Measurements from ENCODE around the gene ELMO2. TPM values are rescaled to one million over a fixed set of nuclear protein-coding genes. Genes with fewer than 3 reads are reported as not detected.
A peak's percentile ranks its signal among the peaks of the same experiment; 100 is the strongest.

Gene ELMO2
- total RNA-seq, 4 donors from 2014 or later, result 46.7 to 62.4 (median 55.1) TPM

- DNase-seq (ENCODE audit: low spot score in 2 of 2), result no peak
- TF ChIP-seq CTCF (IDR thresholded peaks at IDR 0.05) (no peak), EP300 (IDR thresholded peaks at IDR 0.05) (no peak), POLR2A (IDR thresholded peaks at IDR 0.05) (no peak), POLR2AphosphoS5 (IDR thresholded peaks at IDR 0.05) (no peak)
- 15% methylated on average over 6 of the region's 6 CpGs for WGBS
- Histone ChIP-seq H3K9me3 (no peaks in the 10 kb centered on the region), H3K4me1 (peaks cover 72% of the 10 kb centered on the region), H3K36me3 (peaks cover 6% of the 10 kb centered on the region), H3K27me3 (no peaks in the 10 kb centered on the region), H3K27ac (peak overlapping the region; percentile 87), H3K4me3 (peak overlapping the region; percentile 17)
These were observed 5.5 kb downstream of the ELMO2 start for GRCh38 chr20:46400828-46401477.

DNA sequence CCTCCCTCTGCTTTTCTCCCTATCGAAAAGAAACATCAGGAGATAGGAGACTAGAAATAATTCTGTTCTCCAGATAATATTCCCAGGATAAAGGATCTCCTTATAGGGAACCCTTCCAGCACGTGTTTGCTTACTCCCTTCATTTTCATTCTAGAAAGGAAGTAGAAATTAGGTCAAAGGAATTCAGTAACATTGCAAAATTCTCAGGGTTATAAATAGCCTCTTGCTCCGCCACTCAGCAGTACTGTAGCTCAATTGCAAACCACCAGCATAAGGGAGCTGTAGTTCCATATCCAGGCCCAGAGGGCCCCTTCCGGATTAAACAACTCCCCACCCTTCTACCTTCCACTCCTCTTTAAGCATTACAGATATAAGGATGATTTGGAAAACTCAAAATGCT lies 6.2 kb downstream of the ELMO2 start:
- Histone ChIP-seq H3K4me3 (peak overlapping the region; percentile 17), H3K27ac (peak overlapping the region; percentile 87), H3K36me3 (peaks cover 8% of the 10 kb centered on the region), H3K27me3 (no peaks in the 10 kb centered on the region), H3K9me3 (no peaks in the 10 kb centered on the region), H3K4me1 (peaks cover 68% of the 10 kb centered on the region)
- no peak for DNase-seq (ENCODE audit: low spot score in 2 of 2)
- WGBS, result 6% methylated on average over 4 of the region's 4 CpGs
- TF ChIP-seq CTCF (IDR thresholded peaks at IDR 0.05), result no peak

DNA sequence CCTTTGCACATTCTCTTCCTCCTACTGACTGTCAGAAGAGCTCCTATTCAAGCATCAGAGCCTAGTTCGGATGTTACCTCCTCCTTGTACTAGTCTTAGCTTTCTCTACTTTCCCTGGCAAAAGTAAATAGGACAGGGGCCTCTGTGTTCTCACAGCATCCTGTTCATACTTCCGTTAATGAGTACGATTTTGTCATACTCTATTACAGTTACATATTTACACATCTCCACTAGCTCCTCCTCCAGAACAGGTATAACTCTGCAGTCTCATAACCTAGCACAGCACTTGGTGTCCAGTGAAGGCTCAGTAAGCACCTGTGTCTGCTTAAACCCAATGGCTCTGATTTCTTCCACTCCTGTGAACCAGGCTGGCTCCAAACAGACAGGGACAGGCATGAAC lies 7.0 kb downstream of the ELMO2 start:
- Histone ChIP-seq H3K4me1 (peaks cover 68% of the 10 kb centered on the region), H3K9me3 (no peaks in the 10 kb centered on the region), H3K4me3 (no peak overlapping the region), H3K27me3 (no peaks in the 10 kb centered on the region), H3K27ac (peak overlapping the region; percentile 87), H3K36me3 (peaks cover 9% of the 10 kb centered on the region)
- DNase-seq (ENCODE audit: low spot score in 2 of 2), result no peak
- no peak for TF ChIP-seq POLR2AphosphoS5 (IDR thresholded peaks at IDR 0.05)
- TF ChIP-seq CTCF (IDR thresholded peaks at IDR 0.05), result no peak
- TF ChIP-seq POLR2A (IDR thresholded peaks at IDR 0.05), result no peak
- TF ChIP-seq EP300 (IDR thresholded peaks at IDR 0.05), result no peak
- 61% methylated on average over 3 of the region's 3 CpGs for WGBS

DNA sequence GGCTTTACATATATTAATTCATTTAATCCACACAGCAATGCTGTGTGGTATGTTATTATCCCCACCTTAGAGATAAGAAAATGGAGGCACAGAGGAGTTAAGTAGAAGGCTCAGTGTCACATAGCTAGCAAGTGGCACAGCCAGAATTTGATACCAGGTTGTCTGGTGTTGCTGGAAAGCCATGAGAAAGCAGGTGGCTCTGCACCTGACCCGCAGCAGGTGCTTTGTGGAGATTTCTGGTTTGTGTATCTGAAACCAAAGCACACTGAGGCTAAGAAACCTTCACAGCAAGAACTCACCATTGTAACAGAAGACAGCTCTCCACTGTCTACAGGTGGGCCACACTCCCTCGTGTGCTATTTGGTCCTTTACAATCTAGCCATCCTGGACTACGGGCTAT lies 7.5 kb downstream of the ELMO2 start:
- WGBS, result 81% methylated on average over 3 of the region's 3 CpGs
- no peaks in the 10 kb centered on the region for H3K27me3 ChIP-seq
- H3K36me3 ChIP-seq, result peaks cover 13% of the 10 kb centered on the region
- peak overlapping the region; percentile 87 for H3K27ac ChIP-seq
- no peak for DNase-seq (ENCODE audit: low spot score in 2 of 2)
- H3K4me3 ChIP-seq, result no peak overlapping the region
- H3K9me3 ChIP-seq, result no peaks in the 10 kb centered on the region
- H3K4me1 ChIP-seq, result peaks cover 68% of the 10 kb centered on the region
- TF ChIP-seq POLR2A (IDR thresholded peaks at IDR 0.05) (no peak), POLR2AphosphoS5 (IDR thresholded peaks at IDR 0.05) (no peak), CTCF (IDR thresholded peaks at IDR 0.05) (no peak), EP300 (IDR thresholded peaks at IDR 0.05) (no peak)

DNA sequence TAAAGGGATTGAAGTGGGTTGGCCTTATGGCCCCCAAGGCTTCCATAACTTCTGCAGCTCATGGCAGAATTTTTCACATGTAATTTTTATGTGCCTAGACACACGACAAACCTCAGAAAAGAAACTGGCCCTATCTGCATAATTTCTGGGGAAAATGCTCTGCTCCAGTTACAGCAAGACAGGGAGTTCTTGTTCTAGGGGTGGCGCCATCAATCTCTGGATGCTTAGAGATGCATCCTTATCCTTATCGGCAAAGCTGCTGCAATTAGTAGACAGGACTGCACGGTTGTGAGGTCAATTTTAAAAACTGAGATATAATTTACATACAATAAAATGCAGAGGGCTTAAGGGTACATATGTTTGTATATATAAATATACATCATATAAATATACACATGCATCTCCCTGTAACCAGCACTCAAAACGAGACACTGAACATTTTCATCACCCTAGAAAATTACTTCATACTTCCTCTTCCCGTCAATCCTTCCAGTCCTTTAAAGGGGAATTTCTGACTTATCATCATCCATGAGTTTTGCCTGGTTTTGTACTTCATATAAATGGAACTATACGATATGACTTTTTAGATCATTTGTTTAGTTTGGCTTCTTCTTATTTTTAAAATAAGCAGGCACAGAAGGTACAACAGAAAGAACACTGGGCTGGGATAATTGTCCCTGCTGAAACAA lies 10.2 kb downstream of the ELMO2 start:
- no peak for DNase-seq (ENCODE audit: low spot score in 2 of 2)
- TF ChIP-seq CTCF (IDR thresholded peaks at IDR 0.05) (no peak), POLR2AphosphoS5 (IDR thresholded peaks at IDR 0.05) (no peak), POLR2A (IDR thresholded peaks at IDR 0.05) (no peak), EP300 (IDR thresholded peaks at IDR 0.05) (no peak)
- 77% methylated on average over 7 of the region's 7 CpGs for WGBS
- Histone ChIP-seq H3K4me3 (no peak overlapping the region), H3K36me3 (peaks cover 41% of the 10 kb centered on the region), H3K27ac (no peak overlapping the region), H3K27me3 (no peaks in the 10 kb centered on the region), H3K9me3 (no peaks in the 10 kb centered on the region), H3K4me1 (peaks cover 40% of the 10 kb centered on the region)
